ENCODE measurements around the gene NDUFA8. TPM values are rescaled to one million over a fixed set of nuclear protein-coding genes. Genes with fewer than 3 reads are reported as not detected.

NDUFA8 gene
- total RNA-seq, 6 experiments from 2014 or later, result 67.4 to 76.6 (median 72.8) TPM

Small RNA genes within 50 kb of the gene (microRNA-seq; reads per million reads assigned to microRNA genes)
- gene MIR4478, result not detected

Other genes with a start within 250 kb of the NDUFA8 start
- gene TTLL11, start 66.5 kb downstream of the NDUFA8 start, total RNA-seq (2021; fragmentation: NEBNext Ultra II Directional; extraction: Animal tissue kit (Norgen Biotek cat#: 25700)), result 10 to 100 TPM in 1 of 6 experiments, 1 to 10 TPM in 5; 6.9 to 10.2 (median 8.3) TPM
- gene MORN5, start 129 bp upstream of the NDUFA8 start, total RNA-seq (2021; fragmentation: NEBNext Ultra II Directional; extraction: Animal tissue kit (Norgen Biotek cat#: 25700)), result not detected
- not detected for gene LHX6, start 69.2 kb upstream of the NDUFA8 start, total RNA-seq (2021; fragmentation: NEBNext Ultra II Directional; extraction: Animal tissue kit (Norgen Biotek cat#: 25700))
- 10 to 100 TPM; 25.6 to 30.5 (median 27.6) TPM for gene RBM18, start 105.1 kb upstream of the NDUFA8 start, total RNA-seq (2021; fragmentation: NEBNext Ultra II Directional; extraction: Animal tissue kit (Norgen Biotek cat#: 25700))
- 10 to 100 TPM; 27.1 to 32.2 (median 29.4) TPM for gene MRRF, start 105.1 kb upstream of the NDUFA8 start, total RNA-seq (2021; fragmentation: NEBNext Ultra II Directional; extraction: Animal tissue kit (Norgen Biotek cat#: 25700))
- 100 to 1,000 TPM in 3 of 6 experiments, 10 to 100 TPM in 3; 33.0 to 122 (median 102) TPM for gene PTGS1, start 211.2 kb upstream of the NDUFA8 start, total RNA-seq (2021; fragmentation: NEBNext Ultra II Directional; extraction: Animal tissue kit (Norgen Biotek cat#: 25700))

Data from HFFc6 (cell line).